Thyroid gland (tissue), 4 donors: Measurements from ENCODE around the gene LHPP. TPM values are rescaled to one million over a fixed set of nuclear protein-coding genes. Genes with fewer than 3 reads are reported as not detected.

ENCODE experiments used
- DNase-seq, 2 donors: peaks; one replicate each; pipeline ENCODE4 v3.0.0-alpha.2; 2019
- H3K27ac ChIP-seq, 3 donors: fragments of 200-600 bp; sonication (generic); 1 replicate in 2 of 3; 2 replicates in 1 of 3; pipeline ENCODE4 v1.5.1; 2016 to 2019; ENCODE audit warnings: mild to moderate bottlenecking in 1 of 3, moderate library complexity in 1 of 3
- H3K27me3 ChIP-seq: fragments of 200-600 bp; sonication (generic); one replicate; pipeline ENCODE4 v1.5.1; 2019
- H3K36me3 ChIP-seq, 2 donors: fragments of 200-600 bp; sonication (generic); one replicate each; pipeline ENCODE4 v1.5.1; 2016 to 2019
- H3K4me1 ChIP-seq, 2 donors: fragments of 200-600 bp; sonication (generic); one replicate each; pipeline ENCODE4 v1.5.1; 2017 to 2019
- H3K4me3 ChIP-seq, 3 donors: fragments of 200-600 bp; sonication (generic); replicated peaks in 1 of 3; 1 replicate in 2 of 3; 2 replicates in 1 of 3; pipeline ENCODE4 v1.5.1; 2016; ENCODE audit warnings: mild to moderate bottlenecking in 1 of 3
- H3K9me3 ChIP-seq: fragments of 200-600 bp; sonication (generic); one replicate; pipeline ENCODE4 v1.5.1; 2017
- CTCF ChIP-seq, 6 experiments: fragments of 200-600 bp in 3 of 6; fragments of 450-650 bp in 3 of 6; sonication (generic) in 3 of 6; IDR thresholded peaks; one replicate each; pipeline ENCODE4 v1.5.1; 2016 to 2019; ENCODE audit warnings: antibody characterized with exemption in 6 of 6, mild to moderate bottlenecking in 2 of 6, inconsistent platforms in 1 of 6, moderate library complexity in 1 of 6
- POLR2A ChIP-seq, 2 donors: fragments of 450-650 bp; IDR thresholded peaks; one replicate each; pipeline ENCODE4 v1.6.1; 2017; ENCODE audit warnings: antibody characterized with exemption in 2 of 2, mild to moderate bottlenecking in 2 of 2, moderate library complexity in 1 of 2
- WGBS, 2 donors: methylation state at CpG; one replicate each; pipeline ENCODE4 v1.1.5; 2017; 5-methylcytosine and 5-hydroxymethylcytosine counted together
- intact Hi-C: fragments of 100-400 bp; cut with DNase I; formaldehyde crosslinking; loops from one replicate; pipeline ENCODE4 v1.15.1; 2023
- total RNA-seq, 4 donors: library from RNA; depleted of rRNA; stranded (reverse); fragments of >200 nt; gene quantifications; one replicate each; pipeline ENCODE4 v1.2.3, GENCODE V29; 2016

The LHPP gene
- total RNA-seq, 4 donors from 2014 or later = 8.3 to 69.9 (median 48.3) TPM

- WGBS, 2 donors = 82 to 83% methylated on average over 2 to 13 of the region's 18 CpGs
- Histone ChIP-seq H3K27me3 (no peaks in the 10 kb centered on the region), H3K27ac (peak overlapping the region; percentile 88 to 98 (median 98)), H3K4me1 (peaks cover 84 to 89% of the 10 kb centered on the region in 2 donors), H3K36me3 (no peaks in the 10 kb centered on the region), H3K4me3 (no peak overlapping the region), H3K9me3 (no peaks in the 10 kb centered on the region)
- no peak for DNase-seq
- intact Hi-C loops = no loop called here
- no peak for TF ChIP-seq POLR2A (IDR thresholded peaks at IDR 0.05)
- TF ChIP-seq CTCF (IDR thresholded peaks at IDR 0.05) = no peak
Measured at GRCh38 chr10:124618470-124619073, 156.9 kb downstream of the LHPP start.

- peak overlapping the region; percentile 88 to 98 (median 98) for H3K27ac ChIP-seq
- H3K36me3 ChIP-seq = no peaks in the 10 kb centered on the region
- TF ChIP-seq POLR2A (IDR thresholded peaks at IDR 0.05) (peak in 1 of 2 donors; percentile 64), CTCF (IDR thresholded peaks at IDR 0.05) (peak in 1 of 6 experiments; percentile 7)
- H3K4me3 ChIP-seq = no peak overlapping the region
- H3K4me1 ChIP-seq = peaks cover 84 to 89% of the 10 kb centered on the region in 2 donors
- intact Hi-C loops = no loop called here
- DNase-seq = peak; percentile 90 to 92
- no peaks in the 10 kb centered on the region for H3K9me3 ChIP-seq
- WGBS, 2 donors = 0 to 14% methylated on average over 1 to 8 of the region's 9 CpGs
- no peaks in the 10 kb centered on the region for H3K27me3 ChIP-seq
Measured at GRCh38 chr10:124619195-124619594, 157.6 kb downstream of the LHPP start.

GRCh38 chr10:124619802-124620490, 158.3 kb downstream of the LHPP start:
- H3K4me1 ChIP-seq = peaks cover 89 to 94% of the 10 kb centered on the region in 2 donors
- H3K4me3 ChIP-seq = no peak overlapping the region
- no peaks in the 10 kb centered on the region for H3K27me3 ChIP-seq
- peak overlapping the region; percentile 88 to 98 (median 98) for H3K27ac ChIP-seq
- H3K36me3 ChIP-seq = no peaks in the 10 kb centered on the region
- TF ChIP-seq CTCF (IDR thresholded peaks at IDR 0.05) (no peak), POLR2A (IDR thresholded peaks at IDR 0.05) (no peak)
- WGBS, 2 donors = 71 to 72% methylated on average over 20 to 25 of the region's 26 CpGs
- intact Hi-C loops = loop anchor here (10.0 kb wide), 1 partner anchor 75 kb away; no protein-coding TSS in a partner anchor
- no peak for DNase-seq
- no peaks in the 10 kb centered on the region for H3K9me3 ChIP-seq

- TF ChIP-seq POLR2A (IDR thresholded peaks at IDR 0.05) = no peak
- no peak for TF ChIP-seq CTCF (IDR thresholded peaks at IDR 0.05)
- Histone ChIP-seq H3K36me3 (no peaks in the 10 kb centered on the region), H3K4me1 (peaks cover 96 to 100% of the 10 kb centered on the region in 2 donors), H3K4me3 (no peak overlapping the region), H3K27me3 (no peaks in the 10 kb centered on the region), H3K27ac (peak overlapping the region; percentile 88 to 98 (median 98)), H3K9me3 (no peaks in the 10 kb centered on the region)
- WGBS, 2 donors = 29 to 38% methylated on average over 12 to 13 of the region's 13 CpGs
- peak; percentile 78 to 83 for DNase-seq
- intact Hi-C loops = loop anchor here (10.0 kb wide), 1 partner anchor 73 kb away; no protein-coding TSS in a partner anchor
Measured at GRCh38 chr10:124621637-124622036, 160.0 kb downstream of the LHPP start.

GRCh38 chr10:124622158-124622557, 160.5 kb downstream of the LHPP start:
- peak overlapping the region; percentile 88 to 98 (median 98) for H3K27ac ChIP-seq

More at GRCh38 chr10:124622158-124622557, 160.5 kb downstream of the LHPP start:
- intact Hi-C loops = loop anchor here (10.0 kb wide), 1 partner anchor 73 kb away; no protein-coding TSS in a partner anchor
- TF ChIP-seq CTCF (IDR thresholded peaks at IDR 0.05) = no peak
- peak in 1 of 2 donors; percentile 60 for TF ChIP-seq POLR2A (IDR thresholded peaks at IDR 0.05)
- H3K36me3 ChIP-seq = no peaks in the 10 kb centered on the region
- H3K27me3 ChIP-seq = no peaks in the 10 kb centered on the region
- peaks cover 96 to 100% of the 10 kb centered on the region in 2 donors for H3K4me1 ChIP-seq
- no peak overlapping the region for H3K4me3 ChIP-seq
- no peaks in the 10 kb centered on the region for H3K9me3 ChIP-seq
- WGBS, 2 donors = 43 to 57% methylated on average over 3 to 9 of the region's 13 CpGs
- DNase-seq = peak; percentile 97 to 98
